ENCODE data around the gene MINDY4B.

MINDY4B gene

GRCh38 chr3:150917951-150918350 is 12.7 kb upstream of the MINDY4B start:
- Histone ChIP-seq H3K27ac (no peak overlapping the region), H3K4me3 (no peak overlapping the region)
- no peak for TF ChIP-seq CTCF (IDR thresholded peaks at IDR 0.05)
- DNase-seq (ENCODE audit: low spot score): no peak

- DNase-seq (ENCODE audit: low spot score): no peak
- TF ChIP-seq CTCF (IDR thresholded peaks at IDR 0.05): no peak
- Histone ChIP-seq H3K4me3 (no peak overlapping the region), H3K27ac (no peak overlapping the region)
Observed at GRCh38 chr3:150913133-150913922, 8.1 kb upstream of the MINDY4B start.

- Histone ChIP-seq H3K4me3 (no peak overlapping the region), H3K27ac (no peak overlapping the region)
- DNase-seq (ENCODE audit: low spot score): no peak
- TF ChIP-seq CTCF (IDR thresholded peaks at IDR 0.05): no peak
Observed at GRCh38 chr3:150912501-150912900, 7.3 kb upstream of the MINDY4B start.

- TF ChIP-seq CTCF (IDR thresholded peaks at IDR 0.05): no peak
- no peak overlapping the region for H3K4me3 ChIP-seq
- no peak overlapping the region for H3K27ac ChIP-seq
- no peak for DNase-seq (ENCODE audit: low spot score)
Observed at GRCh38 chr3:150911771-150912170, 6.5 kb upstream of the MINDY4B start.

GRCh38 chr3:150906461-150906860 is 1.2 kb upstream of the MINDY4B start:
- no peak overlapping the region for H3K4me3 ChIP-seq
- no peak overlapping the region for H3K27ac ChIP-seq
- TF ChIP-seq CTCF (IDR thresholded peaks at IDR 0.05): no peak
- DNase-seq (ENCODE audit: low spot score): no peak

- Histone ChIP-seq H3K27ac (no peak overlapping the region), H3K4me3 (no peak overlapping the region)
- no peak for TF ChIP-seq CTCF (IDR thresholded peaks at IDR 0.05)
- DNase-seq (ENCODE audit: low spot score): no peak
Observed at GRCh38 chr3:150905746-150906145, 507 bp upstream of the MINDY4B start.

- no peak for TF ChIP-seq CTCF (IDR thresholded peaks at IDR 0.05)
- no peak for DNase-seq (ENCODE audit: low spot score)
- Histone ChIP-seq H3K4me3 (no peak overlapping the region), H3K27ac (no peak overlapping the region)
Observed at GRCh38 chr3:150902988-150903387, 2.3 kb downstream of the MINDY4B start.

Measured in coronary artery (tissue), 2 donors.